IPS-18a (cell line): Measurements from ENCODE around the gene PRR29.

Source experiments
- H3K27ac ChIP-seq: one replicate; pipeline ENCODE4 v1.5.1; 2013; ENCODE audit warnings: low read length
- H3K27me3 ChIP-seq: one replicate; pipeline ENCODE4 v1.6.1; 2013; ENCODE audit warnings: mild to moderate bottlenecking, low read length; ENCODE audit not compliant: control insufficient read depth, insufficient read depth
- H3K36me3 ChIP-seq: one replicate; pipeline ENCODE4 v1.6.1; 2013; ENCODE audit warnings: low read depth, low read length; ENCODE audit not compliant: control insufficient read depth
- H3K4me1 ChIP-seq: one replicate; pipeline ENCODE4 v1.6.1; 2013; ENCODE audit warnings: low read depth, low read length; ENCODE audit not compliant: control insufficient read depth
- H3K4me3 ChIP-seq: one replicate; pipeline ENCODE4 v1.5.1; 2013; ENCODE audit warnings: low read length
- H3K9ac ChIP-seq: one replicate; pipeline ENCODE4 v1.6.1; 2013; ENCODE audit warnings: mild to moderate bottlenecking, low read length, moderate library complexity
- H3K9me3 ChIP-seq: one replicate; pipeline ENCODE4 v1.6.1; 2013; ENCODE audit warnings: low read depth, low read length; ENCODE audit not compliant: control insufficient read depth

Gene PRR29

GRCh38 chr17:63998050-63998720 is at the start of gene PRR29:
Gene PRR29, plus strand, starts transcription at chr17:63998351. Its CDS starts 14 bp downstream, at chr17:63998365.
- H3K36me3 ChIP-seq, result no peaks in the 10 kb centered on the region
- H3K4me3 ChIP-seq, result peak within 1 kb of the TSS; percentile 82
- no peak within 1 kb of the TSS for H3K27ac ChIP-seq
- no peaks in the 10 kb centered on the region for H3K4me1 ChIP-seq
- peaks cover 23% of the 10 kb centered on the region for H3K27me3 ChIP-seq
- no peaks in the 10 kb centered on the region for H3K9me3 ChIP-seq
- no peak within 1 kb of the TSS for H3K9ac ChIP-seq

- Histone ChIP-seq H3K27me3 (no peaks in the 10 kb centered on the region), H3K27ac (no peak overlapping the region), H3K4me1 (no peaks in the 10 kb centered on the region), H3K4me3 (no peak overlapping the region), H3K9ac (no peak overlapping the region), H3K36me3 (no peaks in the 10 kb centered on the region), H3K9me3 (no peaks in the 10 kb centered on the region)
Measured at GRCh38 chr17:63948521-63948920, 49.6 kb upstream of the PRR29 start.

DNA sequence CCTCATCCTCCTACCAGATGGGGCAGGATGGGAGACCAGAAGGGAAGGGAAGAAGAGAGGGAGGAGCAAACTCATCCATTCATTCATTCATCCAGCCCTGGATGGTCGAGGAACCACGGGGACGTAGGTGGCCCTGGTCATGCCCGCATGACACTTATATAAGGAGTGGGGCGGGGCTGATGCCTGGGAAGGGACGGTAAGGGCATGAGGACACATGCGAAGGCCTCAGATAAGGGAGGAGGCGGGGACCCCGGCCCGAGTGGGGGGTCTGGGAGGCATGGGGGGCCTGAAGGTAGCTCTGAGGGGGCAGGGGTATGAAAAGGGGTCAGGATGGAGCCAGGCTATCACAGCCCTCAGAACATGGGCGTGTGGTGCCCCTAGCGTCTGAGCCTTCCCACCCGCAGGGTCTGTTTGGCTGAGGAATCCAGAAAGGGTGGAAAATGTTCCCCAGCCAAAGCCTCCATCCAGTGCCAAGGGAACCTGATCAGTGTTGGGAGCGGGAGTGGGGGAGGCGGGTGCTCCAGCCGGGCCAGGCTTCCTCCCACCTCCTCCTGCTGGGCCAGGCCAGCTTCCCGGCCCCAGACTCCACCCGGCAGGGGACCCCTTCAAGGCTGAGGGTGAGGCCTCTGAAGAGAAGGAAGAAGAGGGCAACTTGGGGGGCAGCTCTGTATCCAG is 48.4 kb upstream of the PRR29 start:
- no peak overlapping the region for H3K4me3 ChIP-seq
- no peaks in the 10 kb centered on the region for H3K27me3 ChIP-seq
- no peak overlapping the region for H3K27ac ChIP-seq
- no peak overlapping the region for H3K9ac ChIP-seq
- no peaks in the 10 kb centered on the region for H3K4me1 ChIP-seq
- H3K9me3 ChIP-seq, result no peaks in the 10 kb centered on the region
- H3K36me3 ChIP-seq, result no peaks in the 10 kb centered on the region

DNA sequence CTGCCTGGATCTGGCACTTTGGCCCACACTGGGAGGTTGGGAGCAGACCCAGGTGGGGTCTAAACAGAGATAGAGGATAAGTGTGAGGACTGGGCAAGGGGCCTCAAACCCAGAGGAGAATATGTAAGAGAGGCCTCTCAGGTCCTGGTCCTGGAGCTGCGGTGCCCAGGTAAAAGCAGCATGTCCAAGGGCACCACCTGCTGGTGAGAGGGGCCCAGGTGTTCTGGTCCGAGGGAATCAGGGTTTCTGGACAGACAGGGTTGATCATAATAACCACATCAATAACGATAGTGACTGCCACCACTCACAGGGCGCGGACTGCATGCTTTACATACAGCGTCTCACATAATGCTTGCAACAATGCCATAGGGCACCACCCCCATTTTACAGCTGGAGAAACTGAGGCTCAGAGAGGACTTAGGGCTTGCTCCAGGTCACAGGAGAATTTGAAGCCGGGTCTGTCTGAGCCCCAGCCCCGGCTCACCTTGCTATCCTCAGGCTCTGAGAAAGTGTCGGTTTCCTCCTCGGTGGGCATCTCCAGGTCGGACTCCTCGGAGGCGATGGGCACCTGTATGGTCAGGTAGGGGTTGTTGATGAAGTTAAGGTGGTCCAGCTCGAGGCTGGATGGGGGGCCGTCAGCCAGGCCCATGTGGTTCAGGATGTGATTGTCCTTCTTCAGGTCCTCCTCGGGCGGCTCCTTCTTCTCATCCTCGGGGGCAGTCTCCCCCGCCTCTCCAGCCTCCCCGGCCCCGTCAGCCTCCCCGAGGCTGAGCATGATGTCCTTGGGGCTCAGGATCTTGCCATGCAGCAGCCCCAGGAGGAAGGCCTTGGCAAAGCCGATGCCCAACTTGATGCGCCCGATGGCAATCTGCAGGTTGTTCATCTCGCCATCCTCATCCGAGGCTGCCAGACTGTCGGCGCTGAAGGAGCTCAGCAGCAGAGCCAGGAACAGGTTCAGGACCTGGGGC is 46.9 kb upstream of the PRR29 start:
- Histone ChIP-seq H3K9me3 (no peaks in the 10 kb centered on the region), H3K27ac (no peak overlapping the region), H3K4me1 (no peaks in the 10 kb centered on the region), H3K36me3 (no peaks in the 10 kb centered on the region), H3K4me3 (no peak overlapping the region), H3K9ac (no peak overlapping the region), H3K27me3 (no peaks in the 10 kb centered on the region)

GRCh38 chr17:63954402-63955063 is 43.6 kb upstream of the PRR29 start:
- Histone ChIP-seq H3K4me1 (no peaks in the 10 kb centered on the region), H3K4me3 (no peak overlapping the region), H3K9ac (no peak overlapping the region), H3K36me3 (no peaks in the 10 kb centered on the region), H3K27me3 (no peaks in the 10 kb centered on the region), H3K9me3 (no peaks in the 10 kb centered on the region), H3K27ac (no peak overlapping the region)

DNA sequence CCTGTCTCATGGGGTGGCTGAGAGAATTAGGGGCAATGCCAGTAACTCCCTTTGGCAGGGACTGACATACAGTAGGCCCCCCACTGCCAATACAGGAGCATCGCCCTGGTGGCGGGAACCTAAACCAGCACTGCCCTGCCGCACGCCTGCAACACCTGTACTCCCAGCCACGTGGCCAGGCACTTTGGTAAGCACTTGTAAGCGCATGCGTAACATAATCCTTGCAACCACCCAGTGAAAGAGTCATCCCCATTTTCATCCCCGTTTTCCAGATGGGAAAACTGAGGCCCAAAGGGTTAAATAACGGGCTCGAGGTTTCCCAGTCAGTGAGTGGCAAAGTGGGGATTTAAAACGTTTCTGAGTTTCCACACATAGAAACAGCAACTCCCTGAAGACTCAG is 42.9 kb upstream of the PRR29 start:
- no peaks in the 10 kb centered on the region for H3K36me3 ChIP-seq
- no peak overlapping the region for H3K27ac ChIP-seq
- H3K4me1 ChIP-seq, result no peaks in the 10 kb centered on the region
- no peaks in the 10 kb centered on the region for H3K27me3 ChIP-seq
- no peaks in the 10 kb centered on the region for H3K9me3 ChIP-seq
- H3K4me3 ChIP-seq, result no peak overlapping the region
- no peak overlapping the region for H3K9ac ChIP-seq

DNA sequence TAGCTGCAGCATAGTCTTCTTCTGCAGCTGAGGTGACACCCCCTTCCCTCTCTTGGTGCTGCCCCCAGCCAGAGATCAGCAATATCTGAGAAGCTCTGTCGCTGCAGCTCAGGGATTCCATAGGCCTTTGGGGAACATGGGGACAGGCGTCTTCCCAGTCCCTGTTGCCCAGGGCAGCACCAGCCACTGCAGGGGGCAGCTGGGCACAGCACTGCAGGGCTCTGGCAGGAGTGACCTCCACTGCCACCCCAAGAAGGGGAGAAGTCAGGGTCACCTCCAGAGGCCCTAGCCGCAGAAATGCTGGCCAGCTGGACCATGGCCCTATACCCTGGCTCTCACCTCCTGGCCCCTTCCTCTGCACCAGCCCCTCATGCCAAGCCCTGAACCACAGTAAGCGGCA is 42.4 kb upstream of the PRR29 start:
- H3K36me3 ChIP-seq, result no peaks in the 10 kb centered on the region
- no peak overlapping the region for H3K4me3 ChIP-seq
- peaks cover 3% of the 10 kb centered on the region for H3K4me1 ChIP-seq
- no peaks in the 10 kb centered on the region for H3K9me3 ChIP-seq
- H3K9ac ChIP-seq, result no peak overlapping the region
- no peaks in the 10 kb centered on the region for H3K27me3 ChIP-seq
- no peak overlapping the region for H3K27ac ChIP-seq

DNA sequence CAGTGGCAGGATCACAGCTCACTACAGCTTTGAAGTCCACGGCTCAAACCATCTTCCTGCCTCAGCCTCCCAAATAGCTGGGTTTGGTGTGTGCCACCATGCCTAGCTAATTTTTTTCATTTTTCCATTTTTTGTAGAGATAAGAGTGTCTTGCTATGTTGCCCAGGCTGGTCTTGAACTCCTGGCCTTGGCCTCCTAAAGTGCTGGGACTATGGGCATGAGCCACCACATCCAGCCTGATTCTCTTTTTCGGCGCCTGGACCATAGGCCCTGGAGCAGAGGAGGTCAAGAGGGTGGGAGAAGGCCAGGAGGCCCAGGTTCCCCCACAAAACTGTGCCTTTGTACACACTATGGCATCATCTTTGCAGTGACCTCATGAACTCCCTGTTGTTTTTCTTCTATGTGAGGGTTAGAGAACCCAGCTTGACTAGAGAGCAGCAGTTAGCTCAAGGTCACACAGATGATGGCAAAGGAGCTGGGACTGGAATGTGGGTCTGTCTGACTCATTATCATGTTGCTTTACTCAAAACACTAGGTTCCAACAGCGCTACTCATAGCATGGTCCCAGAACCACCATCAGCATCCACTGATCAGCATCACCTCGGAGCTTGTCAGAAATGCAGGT is 41.7 kb upstream of the PRR29 start:
- Histone ChIP-seq H3K9me3 (no peaks in the 10 kb centered on the region), H3K4me3 (no peak overlapping the region), H3K27ac (no peak overlapping the region), H3K27me3 (no peaks in the 10 kb centered on the region), H3K36me3 (no peaks in the 10 kb centered on the region), H3K9ac (no peak overlapping the region), H3K4me1 (peaks cover 9% of the 10 kb centered on the region)

- Histone ChIP-seq H3K9me3 (no peaks in the 10 kb centered on the region), H3K9ac (no peak overlapping the region), H3K4me3 (peak overlapping the region; percentile 81)
Measured at GRCh38 chr17:63960006-63960405, 38.1 kb upstream of the PRR29 start.

DNA sequence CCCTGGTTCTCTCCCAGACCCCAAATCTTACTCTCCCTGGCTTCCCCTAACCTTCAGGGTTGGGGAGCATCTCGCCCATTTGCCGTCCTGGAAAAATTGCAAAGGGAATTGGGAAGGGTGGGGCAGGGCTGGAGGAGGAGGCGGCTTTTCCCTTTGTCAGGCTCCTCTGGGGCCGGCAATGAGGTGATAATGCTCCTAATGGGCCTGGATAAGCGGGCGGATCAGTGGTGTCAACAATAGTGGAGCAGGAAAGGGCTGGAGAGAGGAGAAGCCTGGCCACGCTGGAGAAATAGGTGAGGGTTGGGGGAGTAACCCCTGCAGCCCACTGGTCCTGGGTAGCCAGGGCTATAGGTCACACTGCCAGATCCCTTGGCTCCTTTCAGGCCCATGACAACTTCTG is 37.7 kb upstream of the PRR29 start:
- Histone ChIP-seq H3K9ac (peak overlapping the region; percentile 74), H3K9me3 (no peaks in the 10 kb centered on the region), H3K4me1 (peaks cover 18% of the 10 kb centered on the region), H3K36me3 (no peaks in the 10 kb centered on the region), H3K27me3 (no peaks in the 10 kb centered on the region), H3K27ac (no peak overlapping the region), H3K4me3 (peak overlapping the region; percentile 81)

More at GRCh38 chr17:63960006-63960405, 38.1 kb upstream of the PRR29 start:
- Histone ChIP-seq H3K36me3 (no peaks in the 10 kb centered on the region), H3K27ac (no peak overlapping the region), H3K27me3 (no peaks in the 10 kb centered on the region), H3K4me1 (peaks cover 18% of the 10 kb centered on the region)
